Measurements from ENCODE around the gene GPM6B.

GPM6B gene

GRCh38 chrX:13793897-13794296 is 23.0 kb downstream of the GPM6B start:
- H3K27ac ChIP-seq (ENCODE audit: low read depth, low read length, severe bottlenecking) = no peak overlapping the region
- H3K36me3 ChIP-seq (ENCODE audit: control insufficient read depth, insufficient read depth, low read length) = no peaks in the 10 kb centered on the region
- no peak overlapping the region for H3K4me3 ChIP-seq (ENCODE audit: extremely low read depth, insufficient read depth, low read length, poor library complexity, severe bottlenecking)
- H3K9me3 ChIP-seq (ENCODE audit: control insufficient read depth, low read length) = no peaks in the 10 kb centered on the region
- no peaks in the 10 kb centered on the region for H3K4me1 ChIP-seq (ENCODE audit: control insufficient read depth, insufficient read depth, low read length, poor library complexity, severe bottlenecking)
- WGBS, 2 experiments (ENCODE audit: insufficient coverage in 2 of 2) = no CpG with 5 or more reads among the region's 2 CpGs

GRCh38 chrX:13791559-13791958 is 25.3 kb downstream of the GPM6B start:
- 57% methylated on average over 1 of the region's 2 CpGs; no CpG with 5 or more reads in 1 of the 2 experiments for WGBS, 2 experiments (ENCODE audit: insufficient coverage in 2 of 2)
- H3K27ac ChIP-seq (ENCODE audit: low read depth, low read length, severe bottlenecking) = no peak overlapping the region

GRCh38 chrX:13791145-13791544 is 25.7 kb downstream of the GPM6B start:
- Histone ChIP-seq H3K27ac (ENCODE audit: low read depth, low read length, severe bottlenecking) (no peak overlapping the region), H3K4me1 (ENCODE audit: control insufficient read depth, insufficient read depth, low read length, poor library complexity, severe bottlenecking) (no peaks in the 10 kb centered on the region), H3K9me3 (ENCODE audit: control insufficient read depth, low read length) (no peaks in the 10 kb centered on the region), H3K4me3 (ENCODE audit: extremely low read depth, insufficient read depth, low read length, poor library complexity, severe bottlenecking) (no peak overlapping the region), H3K36me3 (ENCODE audit: control insufficient read depth, insufficient read depth, low read length) (no peaks in the 10 kb centered on the region)
- no CpG with 5 or more reads among the region's 2 CpGs for WGBS, 2 experiments (ENCODE audit: insufficient coverage in 2 of 2)

More at GRCh38 chrX:13791559-13791958, 25.3 kb downstream of the GPM6B start:
- Histone ChIP-seq H3K36me3 (ENCODE audit: control insufficient read depth, insufficient read depth, low read length) (no peaks in the 10 kb centered on the region), H3K4me3 (ENCODE audit: extremely low read depth, insufficient read depth, low read length, poor library complexity, severe bottlenecking) (no peak overlapping the region), H3K4me1 (ENCODE audit: control insufficient read depth, insufficient read depth, low read length, poor library complexity, severe bottlenecking) (no peaks in the 10 kb centered on the region), H3K9me3 (ENCODE audit: control insufficient read depth, low read length) (no peaks in the 10 kb centered on the region)

GRCh38 chrX:13790206-13791131 is 26.4 kb downstream of the GPM6B start:
- Histone ChIP-seq H3K9me3 (ENCODE audit: control insufficient read depth, low read length) (no peaks in the 10 kb centered on the region), H3K4me3 (ENCODE audit: extremely low read depth, insufficient read depth, low read length, poor library complexity, severe bottlenecking) (no peak overlapping the region), H3K4me1 (ENCODE audit: control insufficient read depth, insufficient read depth, low read length, poor library complexity, severe bottlenecking) (no peaks in the 10 kb centered on the region), H3K36me3 (ENCODE audit: control insufficient read depth, insufficient read depth, low read length) (no peaks in the 10 kb centered on the region), H3K27ac (ENCODE audit: low read depth, low read length, severe bottlenecking) (no peak overlapping the region)
- WGBS, 2 experiments (ENCODE audit: insufficient coverage in 2 of 2) = 70 to 76% methylated on average over 2 of the region's 6 CpGs

DNA sequence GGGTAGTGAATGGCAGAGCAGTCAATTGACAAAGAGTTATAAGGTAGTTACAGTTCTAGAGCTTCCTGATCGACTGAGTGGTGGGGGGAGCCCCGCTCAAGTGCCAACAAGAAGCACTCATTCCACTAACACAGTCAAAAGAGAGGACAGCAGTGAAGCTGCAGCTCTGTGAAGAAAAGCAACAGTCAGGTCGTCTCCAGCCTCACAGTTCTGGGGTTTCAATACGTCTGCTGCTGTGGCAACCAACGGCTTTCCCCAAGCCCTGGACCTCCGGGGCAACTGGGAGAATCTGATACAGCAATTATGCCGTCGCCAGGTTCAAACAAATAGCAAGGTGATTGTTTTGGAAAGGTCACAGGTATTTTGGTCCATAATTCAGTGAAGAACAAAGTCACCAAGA is 30.8 kb downstream of the GPM6B start:
- no peak overlapping the region for H3K4me3 ChIP-seq (ENCODE audit: extremely low read depth, insufficient read depth, low read length, poor library complexity, severe bottlenecking)
- H3K36me3 ChIP-seq (ENCODE audit: control insufficient read depth, insufficient read depth, low read length) = no peaks in the 10 kb centered on the region
- WGBS, 2 experiments (ENCODE audit: insufficient coverage in 2 of 2) = 73 to 81% methylated on average over 3 to 6 of the region's 8 CpGs
- no peaks in the 10 kb centered on the region for H3K9me3 ChIP-seq (ENCODE audit: control insufficient read depth, low read length)
- H3K4me1 ChIP-seq (ENCODE audit: control insufficient read depth, insufficient read depth, low read length, poor library complexity, severe bottlenecking) = peaks cover 4% of the 10 kb centered on the region
- H3K27ac ChIP-seq (ENCODE audit: low read depth, low read length, severe bottlenecking) = no peak overlapping the region

GRCh38 chrX:13780868-13781427 is 35.9 kb downstream of the GPM6B start:
- H3K4me1 ChIP-seq (ENCODE audit: control insufficient read depth, insufficient read depth, low read length, poor library complexity, severe bottlenecking) = peaks cover 15% of the 10 kb centered on the region
- WGBS, 2 experiments (ENCODE audit: insufficient coverage in 2 of 2) = 70% methylated on average over 2 of the region's 7 CpGs
- no peaks in the 10 kb centered on the region for H3K9me3 ChIP-seq (ENCODE audit: control insufficient read depth, low read length)
- H3K27ac ChIP-seq (ENCODE audit: low read depth, low read length, severe bottlenecking) = peak overlapping the region; percentile 75
- no peak overlapping the region for H3K4me3 ChIP-seq (ENCODE audit: extremely low read depth, insufficient read depth, low read length, poor library complexity, severe bottlenecking)
- peaks cover 6% of the 10 kb centered on the region for H3K36me3 ChIP-seq (ENCODE audit: control insufficient read depth, insufficient read depth, low read length)

DNA sequence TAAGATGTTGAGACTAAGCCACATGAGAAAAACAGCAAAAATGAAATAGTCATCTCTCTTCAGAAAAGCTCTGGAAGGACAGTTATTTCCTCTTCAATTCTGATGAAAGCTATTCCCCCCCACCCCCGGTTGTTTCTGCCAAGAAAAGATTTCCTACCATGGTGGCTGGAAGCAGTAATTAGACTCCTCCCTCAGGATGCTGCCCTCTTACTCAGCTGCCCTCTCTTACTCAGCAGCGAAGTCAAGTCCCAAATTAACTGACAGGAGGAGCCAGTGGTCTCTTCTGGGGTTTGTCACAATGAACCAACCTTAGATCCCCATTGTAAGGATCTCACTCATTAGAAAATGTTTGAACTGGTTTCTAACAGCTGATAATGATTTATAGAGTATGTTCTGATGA is 38.0 kb downstream of the GPM6B start:
- no CpG with 5 or more reads among the region's 2 CpGs for WGBS, 2 experiments (ENCODE audit: insufficient coverage in 2 of 2)
- Histone ChIP-seq H3K4me1 (ENCODE audit: control insufficient read depth, insufficient read depth, low read length, poor library complexity, severe bottlenecking) (peaks cover 15% of the 10 kb centered on the region), H3K27ac (ENCODE audit: low read depth, low read length, severe bottlenecking) (no peak overlapping the region), H3K36me3 (ENCODE audit: control insufficient read depth, insufficient read depth, low read length) (peaks cover 23% of the 10 kb centered on the region), H3K4me3 (ENCODE audit: extremely low read depth, insufficient read depth, low read length, poor library complexity, severe bottlenecking) (no peak overlapping the region), H3K9me3 (ENCODE audit: control insufficient read depth, low read length) (no peaks in the 10 kb centered on the region)

GRCh38 chrX:13776387-13776786 is 40.5 kb downstream of the GPM6B start:
- Histone ChIP-seq H3K4me3 (ENCODE audit: extremely low read depth, insufficient read depth, low read length, poor library complexity, severe bottlenecking) (no peak overlapping the region), H3K4me1 (ENCODE audit: control insufficient read depth, insufficient read depth, low read length, poor library complexity, severe bottlenecking) (peaks cover 14% of the 10 kb centered on the region), H3K27ac (ENCODE audit: low read depth, low read length, severe bottlenecking) (no peak overlapping the region), H3K36me3 (ENCODE audit: control insufficient read depth, insufficient read depth, low read length) (peaks cover 23% of the 10 kb centered on the region), H3K9me3 (ENCODE audit: control insufficient read depth, low read length) (no peaks in the 10 kb centered on the region)
- no CpG with 5 or more reads among the region's 4 CpGs for WGBS, 2 experiments (ENCODE audit: insufficient coverage in 2 of 2)

- peaks cover 23% of the 10 kb centered on the region for H3K36me3 ChIP-seq (ENCODE audit: control insufficient read depth, insufficient read depth, low read length)
- WGBS, 2 experiments (ENCODE audit: insufficient coverage in 2 of 2) = no CpG with 5 or more reads among the region's 3 CpGs
- no peaks in the 10 kb centered on the region for H3K9me3 ChIP-seq (ENCODE audit: control insufficient read depth, low read length)
- H3K27ac ChIP-seq (ENCODE audit: low read depth, low read length, severe bottlenecking) = no peak overlapping the region
- H3K4me1 ChIP-seq (ENCODE audit: control insufficient read depth, insufficient read depth, low read length, poor library complexity, severe bottlenecking) = peaks cover 9% of the 10 kb centered on the region
- no peak overlapping the region for H3K4me3 ChIP-seq (ENCODE audit: extremely low read depth, insufficient read depth, low read length, poor library complexity, severe bottlenecking)
These were observed 41.1 kb downstream of the GPM6B start for GRCh38 chrX:13775837-13776236.

GRCh38 chrX:13774696-13775095 is 42.2 kb downstream of the GPM6B start:
- Histone ChIP-seq H3K4me1 (ENCODE audit: control insufficient read depth, insufficient read depth, low read length, poor library complexity, severe bottlenecking) (peaks cover 5% of the 10 kb centered on the region), H3K36me3 (ENCODE audit: control insufficient read depth, insufficient read depth, low read length) (peaks cover 28% of the 10 kb centered on the region), H3K27ac (ENCODE audit: low read depth, low read length, severe bottlenecking) (no peak overlapping the region), H3K9me3 (ENCODE audit: control insufficient read depth, low read length) (no peaks in the 10 kb centered on the region), H3K4me3 (ENCODE audit: extremely low read depth, insufficient read depth, low read length, poor library complexity, severe bottlenecking) (no peak overlapping the region)
- WGBS, 2 experiments (ENCODE audit: insufficient coverage in 2 of 2) = no CpG with 5 or more reads among the region's 2 CpGs

GRCh38 chrX:13770013-13770535 is 46.8 kb downstream of the GPM6B start:
- peaks cover 32% of the 10 kb centered on the region for H3K36me3 ChIP-seq (ENCODE audit: control insufficient read depth, insufficient read depth, low read length)
- H3K4me3 ChIP-seq (ENCODE audit: extremely low read depth, insufficient read depth, low read length, poor library complexity, severe bottlenecking) = no peak overlapping the region
- no peak overlapping the region for H3K27ac ChIP-seq (ENCODE audit: low read depth, low read length, severe bottlenecking)
- no CpG with 5 or more reads among the region's 3 CpGs for WGBS, 2 experiments (ENCODE audit: insufficient coverage in 2 of 2)
- H3K4me1 ChIP-seq (ENCODE audit: control insufficient read depth, insufficient read depth, low read length, poor library complexity, severe bottlenecking) = no peaks in the 10 kb centered on the region
- no peaks in the 10 kb centered on the region for H3K9me3 ChIP-seq (ENCODE audit: control insufficient read depth, low read length)
